H1 (cell line): ENCODE measurements around the gene EEF1AKMT2. TPM values are rescaled to one million over a fixed set of nuclear protein-coding genes. Genes with fewer than 3 reads are reported as not detected.

Experiments used
- CTCF ChIA-PET: fragments of 300-600 bp; sonication (Branson Sonifier 250); formaldehyde crosslinking; loops from one replicate; lab custom pipeline; 2021; ENCODE audit not compliant: partially characterized antibody; lab: Charles Lee
- POLR2A ChIA-PET: fragments of 300-600 bp; sonication (Branson Sonifier 250); formaldehyde crosslinking; loops from one replicate; lab custom pipeline; 2021; ENCODE audit warnings: inconsistent platforms; ENCODE audit not compliant: partially characterized antibody; lab: Charles Lee
- DNase-seq, 2 experiments: peaks; one replicate each; pipeline versions ENCODE4 v3.0.0 to v3.0.0-alpha.2; 2010 to 2022; ENCODE audit warnings: low spot score in 2 of 2, low read depth in 1 of 2, mixed read lengths in 1 of 2
- FAIRE-seq: peaks from 2 replicates; lab custom pipeline; 2011; peaks lifted over from hg19 to GRCh38; lab: Jason Lieb, UNC
- H2AFZ ChIP-seq: 2 replicates; pipeline ENCODE4 v1.8.1; 2012; ENCODE audit warnings: low read length, inconsistent platforms
- H2AK5ac ChIP-seq: 2 replicates; pipeline ENCODE4 v1.6.1; 2013; ENCODE audit warnings: low read depth, low read length
- H2BK120ac ChIP-seq: replicated peaks from 2 replicates; pipeline ENCODE3; 2013; ENCODE audit warnings: low read depth, low read length, inconsistent platforms
- H2BK12ac ChIP-seq: 2 replicates; pipeline ENCODE4 v1.6.1; 2013; ENCODE audit warnings: low read depth, low read length
- H2BK15ac ChIP-seq: 2 replicates; pipeline ENCODE4 v1.6.1; 2013; ENCODE audit warnings: low read length
- H2BK20ac ChIP-seq: 2 replicates; pipeline ENCODE4 v1.6.1; 2013; ENCODE audit warnings: low read length
- H2BK5ac ChIP-seq: 2 replicates; pipeline ENCODE4 v1.6.1; 2013; ENCODE audit warnings: low read depth, low read length
- H3K14ac ChIP-seq: 2 replicates; pipeline ENCODE4 v1.6.1; 2013; ENCODE audit warnings: inconsistent platforms; ENCODE audit not compliant: insufficient read length
- H3K18ac ChIP-seq: 2 replicates; pipeline ENCODE4 v1.6.1; 2013; ENCODE audit warnings: low read length; ENCODE audit errors: extremely low read depth
- H3K23ac ChIP-seq: 2 replicates; pipeline ENCODE4 v1.6.1; 2013; ENCODE audit warnings: inconsistent platforms; ENCODE audit not compliant: insufficient read length
- H3K23me2 ChIP-seq: 2 replicates; pipeline ENCODE4 v1.6.1; 2013; ENCODE audit warnings: low read depth, low read length
- H3K27ac ChIP-seq: 2 replicates; pipeline ENCODE4 v1.6.1; 2011; ENCODE audit warnings: low read depth, low read length, inconsistent platforms
- H3K27me3 ChIP-seq, 4 experiments: replicated peaks in 1 of 4; 1 replicate in 1 of 4; 2 replicates in 3 of 4; pipeline versions ENCODE4 v1.6.1 to v1.8.1; 2011 to 2013; ENCODE audit warnings: low read length in 3 of 4, mild to moderate bottlenecking in 3 of 4, inconsistent platforms in 2 of 4, mixed read lengths in 2 of 4, moderate library complexity in 1 of 4; ENCODE audit not compliant: control insufficient read depth in 3 of 4, insufficient read depth in 3 of 4; ENCODE audit errors: extremely low read depth in 1 of 4
- H3K36me3 ChIP-seq, 4 experiments: 2 replicates each; pipeline versions ENCODE4 v1.6.1 to v1.8.1; 2011 to 2013; ENCODE audit warnings: mild to moderate bottlenecking in 4 of 4, low read length in 3 of 4, moderate library complexity in 2 of 4, control low read depth in 1 of 4, inconsistent platforms in 1 of 4; ENCODE audit not compliant: insufficient read depth in 4 of 4, control insufficient read depth in 2 of 4
- H3K4ac ChIP-seq: replicated peaks from 2 replicates; pipeline ENCODE3; 2013; ENCODE audit warnings: low read length, low read depth, mixed read lengths, inconsistent platforms; ENCODE audit not compliant: insufficient read length
- H3K4me1 ChIP-seq, 4 experiments: replicated peaks in 1 of 4; 1 replicate in 1 of 4; 2 replicates in 3 of 4; pipeline versions ENCODE4 v1.6.1 to v1.8.1; 2011 to 2013; ENCODE audit warnings: low read length in 3 of 4, inconsistent platforms in 2 of 4, mixed read lengths in 1 of 4; ENCODE audit not compliant: insufficient read depth in 4 of 4, control insufficient read depth in 3 of 4
- H3K4me2 ChIP-seq, 2 experiments: 2 replicates each; pipeline versions ENCODE4 v1.6.1 to v1.8.1; 2011 to 2013; ENCODE audit warnings: low read depth in 2 of 2, low read length in 2 of 2, control low read depth in 1 of 2, inconsistent platforms in 1 of 2, mild to moderate bottlenecking in 1 of 2; ENCODE audit not compliant: insufficient read depth in 1 of 2
- H3K4me3 ChIP-seq, 4 experiments: fragments of 200-600, 300-600 bp in 1 of 4; sonication (generic), shearing (Covaris generic), sonication (Bioruptor Twin) in 1 of 4; 2 replicates each; pipeline versions ENCODE4 v1.5.1 to v1.8.1; 2011 to 2016; ENCODE audit warnings: low read length in 4 of 4, low read depth in 3 of 4, control low read depth in 2 of 4, inconsistent platforms in 2 of 4, mild to moderate bottlenecking in 2 of 4, mixed read lengths in 1 of 4, moderate library complexity in 1 of 4; ENCODE audit not compliant: insufficient read depth in 2 of 4; ENCODE audit errors: extremely low read depth in 1 of 4
- H3K56ac ChIP-seq: replicated peaks from 2 replicates; pipeline ENCODE3; 2013; ENCODE audit warnings: low read depth, mild to moderate bottlenecking, mixed read lengths, low read length, inconsistent platforms; ENCODE audit not compliant: insufficient read length
- H3K79me1 ChIP-seq: 2 replicates; pipeline ENCODE4 v1.6.1; 2013; ENCODE audit warnings: low read depth, low read length, control low read depth
- H3K79me2 ChIP-seq, 2 experiments: 2 replicates each; pipeline versions ENCODE4 v1.6.1 to v1.8.1; 2012 to 2013; ENCODE audit warnings: low read length in 2 of 2, mild to moderate bottlenecking in 2 of 2, inconsistent platforms in 1 of 2; ENCODE audit not compliant: insufficient read depth in 2 of 2, control insufficient read depth in 1 of 2
- H3K9ac ChIP-seq, 4 experiments: replicated peaks in 1 of 4; 1 replicate in 1 of 4; 2 replicates in 3 of 4; pipeline versions ENCODE4 v1.6.1 to v1.8.1; 2011 to 2013; ENCODE audit warnings: low read depth in 3 of 4, low read length in 3 of 4, control low read depth in 2 of 4, mild to moderate bottlenecking in 2 of 4, moderate library complexity in 2 of 4, inconsistent platforms in 1 of 4; ENCODE audit errors: extremely low read depth in 1 of 4
- H3K9me3 ChIP-seq, 2 experiments: 2 replicates each; pipeline versions ENCODE4 v1.6.1 to v1.8.1; 2012 to 2013; ENCODE audit warnings: mild to moderate bottlenecking in 2 of 2, moderate library complexity in 2 of 2, control low read depth in 1 of 2, inconsistent platforms in 1 of 2, low read depth in 1 of 2, low read length in 1 of 2, mixed read lengths in 1 of 2; ENCODE audit not compliant: insufficient read depth in 2 of 2
- H4K20me1 ChIP-seq, 2 experiments: replicated peaks in 1 of 2; 2 replicates each; pipeline versions ENCODE3 to v1.8.1; 2011 to 2013; ENCODE audit warnings: inconsistent platforms in 2 of 2, low read length in 2 of 2, mild to moderate bottlenecking in 1 of 2; ENCODE audit not compliant: insufficient read depth in 2 of 2, control insufficient read depth in 1 of 2
- H4K5ac ChIP-seq: 2 replicates; pipeline ENCODE4 v1.6.1; 2013; ENCODE audit warnings: low read length, low read depth, mixed read lengths, inconsistent platforms; ENCODE audit not compliant: insufficient read length
- H4K8ac ChIP-seq: 2 replicates; pipeline ENCODE4 v1.8.0; 2013; ENCODE audit warnings: mild to moderate bottlenecking, moderate library complexity, low read length, inconsistent platforms; ENCODE audit not compliant: insufficient read depth; ENCODE audit errors: extremely low read depth
- H4K91ac ChIP-seq: replicated peaks from 2 replicates; pipeline ENCODE3; 2013; ENCODE audit warnings: low read length, mixed read lengths, inconsistent platforms; ENCODE audit not compliant: insufficient read length
- ASH2L ChIP-seq: fragments of 200-600, 300-600 bp; sonication (generic); IDR thresholded peaks from one replicate; pipeline ENCODE4 v1.7.1; 2017; ENCODE audit warnings: low read length
- ATF3 ChIP-seq: IDR thresholded peaks from 2 replicates; pipeline ENCODE4 v1.6.1; 2011; ENCODE audit warnings: low read depth, mild to moderate bottlenecking, low read length; ENCODE audit not compliant: insufficient read depth
- CHD2 ChIP-seq: IDR thresholded peaks from 2 replicates; pipeline ENCODE4 v1.6.1; 2012; ENCODE audit warnings: low read length, improper control_type of control experiment
- FOSL1 ChIP-seq: IDR thresholded peaks from 2 replicates; pipeline ENCODE4 v1.6.1; 2011; ENCODE audit warnings: mild to moderate bottlenecking, low read depth, low read length, moderate library complexity; ENCODE audit not compliant: insufficient read depth
- GABPA ChIP-seq: IDR thresholded peaks from 2 replicates; pipeline ENCODE4 v1.6.1; 2011; ENCODE audit warnings: mild to moderate bottlenecking, low read length, moderate library complexity, borderline replicate concordance; ENCODE audit not compliant: insufficient read depth
- RFX5 ChIP-seq: IDR thresholded peaks from 2 replicates; pipeline ENCODE4 v1.6.1; 2011; ENCODE audit warnings: low read depth, low read length, improper control_type of control experiment, borderline replicate concordance
- SP2 ChIP-seq: IDR thresholded peaks from 2 replicates; pipeline ENCODE4 v1.6.1; 2012; ENCODE audit warnings: mild to moderate bottlenecking, low read length, inconsistent platforms
- SP4 ChIP-seq: IDR thresholded peaks from 2 replicates; pipeline ENCODE4 v1.6.1; 2012; ENCODE audit warnings: low read length, inconsistent platforms
- TAF1 ChIP-seq: IDR thresholded peaks from 2 replicates; pipeline ENCODE4 v1.6.1; 2011; ENCODE audit warnings: mild to moderate bottlenecking, low read depth, low read length
- WGBS, 2 experiments: shearing (Covaris generic) in 1 of 2; methylation state at CpG; one replicate each; pipeline versions ENCODE4 v1.1.6 to v1.1.7; 2013 to 2015; ENCODE audit warnings: low lambda C conversion rate in 2 of 2, mixed read lengths in 2 of 2, inconsistent platforms in 1 of 2, low coverage in 1 of 2, missing lambda C conversion rate in 1 of 2; ENCODE audit not compliant: insufficient replicate concordance in 2 of 2, insufficient coverage in 1 of 2, insufficient read length in 1 of 2; ENCODE audit errors: extremely low coverage in 1 of 2, missing lambda C conversion rate in 1 of 2; 5-methylcytosine and 5-hydroxymethylcytosine counted together
- polyA plus RNA-seq, 7 experiments: library from polyadenylated mRNA; depleted of rRNA in 3 of 7; stranded (reverse) in 5 of 7; unstranded in 2 of 7; fragments of >200 nt in 5 of 7; fragments of 200-250 nt in 2 of 7; gene quantifications; 1 replicate in 5 of 7; 2 replicates in 1 of 7; 4 replicates in 1 of 7; pipeline versions ENCODE4 v1.2.1 to v1.2.3, GENCODE V29; 2011 to 2013; ENCODE audit warnings: missing spikeins in 2 of 7, mixed read lengths in 2 of 7
- total RNA-seq: library from RNA; stranded (reverse); fragmentation: NEBNext Ultra II Directional; extraction: Animal tissue kit (Norgen Biotek cat#: 25700); gene quantifications from 2 replicates; pipeline ENCODE4 v1.2.1, GENCODE V29; 2021
- TF ChIP-seq, protein P1 (sequence below): IDR thresholded peaks from 2 replicates; pipeline ENCODE4 v1.6.1; 2012; ENCODE audit warnings: inconsistent platforms
- TF ChIP-seq, protein P2 (sequence below): IDR thresholded peaks from 2 replicates; pipeline ENCODE4 v1.6.1; 2011; ENCODE audit warnings: low read length, improper control_type of control experiment

The EEF1AKMT2 gene
- total and polyA plus RNA-seq, 2 of the 8 experiments (the other 6 are each of a cell fraction or from before 2014, with no cell fraction given): 9.8 to 26.8 TPM

DNA sequence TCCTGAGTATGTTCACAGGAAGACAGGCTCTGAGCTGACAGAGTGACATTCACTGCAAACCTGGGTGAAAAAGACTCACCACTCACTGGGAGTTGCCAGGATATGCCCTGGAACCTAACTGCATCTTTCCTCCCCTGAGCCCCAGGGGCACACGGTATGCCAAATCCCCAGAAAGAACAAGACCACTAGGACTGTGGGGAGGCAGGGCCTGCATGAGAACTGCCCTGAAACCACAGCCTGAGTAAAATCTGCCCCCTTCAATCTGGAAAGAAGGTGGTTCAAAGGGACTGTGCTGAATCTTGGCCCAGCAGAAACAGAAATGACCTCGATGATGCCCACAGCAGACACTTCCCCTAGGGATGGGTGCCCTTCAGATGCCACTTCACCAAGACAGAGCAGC, 54.0 kb downstream of the EEF1AKMT2 start:
- TF ChIP-seq ASH2L: no peak
- TF ChIP-seq CHD2: no peak
- no peak for TF ChIP-seq ATF3
- no peak for TF ChIP-seq SP2
- TF ChIP-seq, protein P1, sequence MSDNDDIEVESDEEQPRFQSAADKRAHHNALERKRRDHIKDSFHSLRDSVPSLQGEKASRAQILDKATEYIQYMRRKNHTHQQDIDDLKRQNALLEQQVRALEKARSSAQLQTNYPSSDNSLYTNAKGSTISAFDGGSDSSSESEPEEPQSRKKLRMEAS: no peak
- TF ChIP-seq RFX5: no peak
- no peak for TF ChIP-seq FOSL1
- no peak for TF ChIP-seq GABPA
- no peak for TF ChIP-seq TAF1
- TF ChIP-seq, protein P2, sequence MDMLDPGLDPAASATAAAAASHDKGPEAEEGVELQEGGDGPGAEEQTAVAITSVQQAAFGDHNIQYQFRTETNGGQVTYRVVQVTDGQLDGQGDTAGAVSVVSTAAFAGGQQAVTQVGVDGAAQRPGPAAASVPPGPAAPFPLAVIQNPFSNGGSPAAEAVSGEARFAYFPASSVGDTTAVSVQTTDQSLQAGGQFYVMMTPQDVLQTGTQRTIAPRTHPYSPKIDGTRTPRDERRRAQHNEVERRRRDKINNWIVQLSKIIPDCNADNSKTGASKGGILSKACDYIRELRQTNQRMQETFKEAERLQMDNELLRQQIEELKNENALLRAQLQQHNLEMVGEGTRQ: no peak
- no peak for TF ChIP-seq SP4
- H3K4me1 ChIP-seq: peaks cover 28 to 46% (median 30%) of the 10 kb centered on the region in 4 experiments
- peaks cover 0 to 14% of the 10 kb centered on the region in 2 experiments; a peak in 2 of 4 replicates for H3K79me2 ChIP-seq

More for the DNA sequence above, 54.0 kb downstream of the EEF1AKMT2 start:
- no peak overlapping the region for H3K4ac ChIP-seq
- no peaks in the 10 kb centered on the region for H3K36me3 ChIP-seq
- H3K23me2 ChIP-seq: peaks cover 4% of the 10 kb centered on the region; the same call in 1 of the 2 replicates
- no peak for FAIRE-seq
- no peak overlapping the region for H2AK5ac ChIP-seq
- no peaks in the 10 kb centered on the region for H3K9me3 ChIP-seq
- peak in 1 of 2 experiments; percentile 38 for DNase-seq
- CTCF ChIA-PET: interaction anchor here (1.5 kb wide), 1 partner anchor 89 kb away, joined by 5 read pairs; no protein-coding TSS in a partner anchor
- H3K4me3 ChIP-seq: no peak overlapping the region
- H3K27ac ChIP-seq: no peak overlapping the region
- no peak overlapping the region for H3K9ac ChIP-seq
- no peak overlapping the region for H3K23ac ChIP-seq
- no peak overlapping the region for H4K5ac ChIP-seq
- H4K8ac ChIP-seq: no peak overlapping the region
- H4K20me1 ChIP-seq: peaks cover 12 to 30% of the 10 kb centered on the region in 2 experiments
- peak overlapping the region; percentile 9; the same call in 1 of the 2 replicates for H2BK15ac ChIP-seq
- H2BK12ac ChIP-seq: no peak overlapping the region
- H2BK20ac ChIP-seq: no peak overlapping the region
- 0 out of 4 replicates have a peak overlapping the region, but pooled peaks of 1 of the 2 experiments have one; percentile 22 for H3K4me2 ChIP-seq
- POLR2A ChIA-PET: no interaction called here
- H2BK120ac ChIP-seq: no peak overlapping the region
- H3K14ac ChIP-seq: no peak overlapping the region
- no peak overlapping the region for H3K18ac ChIP-seq
- no peak overlapping the region for H3K56ac ChIP-seq
- H2AFZ ChIP-seq: no peak overlapping the region
- no peak overlapping the region for H4K91ac ChIP-seq
- WGBS, 2 experiments: 77% methylated on average over 2 of the region's 2 CpGs; no CpG with 5 or more reads in 1 of the 2 experiments
- no peak overlapping the region for H2BK5ac ChIP-seq
- H3K27me3 ChIP-seq: peaks cover 1 to 12% (median 9%) of the 10 kb centered on the region in 4 experiments; a peak in 6 of 7 replicates
- peaks cover 17% of the 10 kb centered on the region for H3K79me1 ChIP-seq
